GM23338 (cell line): ENCODE data around the gene GLG1.

Experiments
- CREB1 ChIP-seq: fragments of 250-450 bp; sonication (Bioruptor Pico); IDR thresholded peaks from 2 replicates; pipeline ENCODE4 v1.5.0; 2020; ENCODE audit warnings: low read depth, mild to moderate bottlenecking, moderate library complexity
- CTCF ChIP-seq, 2 experiments: fragments of 200-600 bp in 1 of 2; sonication (generic) in 1 of 2; conservative IDR thresholded peaks; 2 replicates each; pipeline versions ENCODE4 v1.5.1 to v1.6.1; 2016 to 2017; ENCODE audit warnings: antibody characterized with exemption in 2 of 2, low read depth in 2 of 2, mild to moderate bottlenecking in 2 of 2, moderate library complexity in 1 of 2
- ETS1 ChIP-seq: IDR thresholded peaks from 2 replicates; pipeline ENCODE4 v1.6.1; 2016; ENCODE audit warnings: antibody characterized with exemption
- EZH2 ChIP-seq: fragments of 200-600 bp; sonication (generic); IDR thresholded peaks from one replicate; pipeline ENCODE4 v1.8.0; 2017; ENCODE audit warnings: antibody characterized with exemption, mild to moderate bottlenecking, low read depth; ENCODE audit not compliant: unreplicated experiment
- EZH2phosphoT487 ChIP-seq: fragments of 200-600 bp; sonication (generic); IDR thresholded peaks from one replicate; pipeline ENCODE4 v1.8.1; 2018; ENCODE audit warnings: antibody characterized with exemption; ENCODE audit not compliant: unreplicated experiment
- NANOG ChIP-seq: IDR thresholded peaks from 2 replicates; pipeline ENCODE4 v1.6.1; 2016; ENCODE audit warnings: antibody characterized with exemption, borderline replicate concordance
- POLR2AphosphoS5 ChIP-seq: IDR thresholded peaks from 2 replicates; pipeline ENCODE4 v1.6.1; 2016; ENCODE audit warnings: antibody characterized with exemption, low read depth
- TF ChIP-seq, protein P1 (sequence below): IDR thresholded peaks from one replicate; pipeline ENCODE4 v1.6.1; 2018; ENCODE audit warnings: antibody characterized with exemption; ENCODE audit not compliant: unreplicated experiment

GRCh38 chr16:74556375-74556922, 50.5 kb downstream of the GLG1 start:
- no peak for TF ChIP-seq CTCF (conservative IDR thresholded peaks at IDR 0.05; ENCODE audit: low read depth in 2 of 2)
- no peak for TF ChIP-seq EZH2
- TF ChIP-seq EZH2phosphoT487 = no peak
- no peak for TF ChIP-seq POLR2AphosphoS5
- TF ChIP-seq, protein P1, sequence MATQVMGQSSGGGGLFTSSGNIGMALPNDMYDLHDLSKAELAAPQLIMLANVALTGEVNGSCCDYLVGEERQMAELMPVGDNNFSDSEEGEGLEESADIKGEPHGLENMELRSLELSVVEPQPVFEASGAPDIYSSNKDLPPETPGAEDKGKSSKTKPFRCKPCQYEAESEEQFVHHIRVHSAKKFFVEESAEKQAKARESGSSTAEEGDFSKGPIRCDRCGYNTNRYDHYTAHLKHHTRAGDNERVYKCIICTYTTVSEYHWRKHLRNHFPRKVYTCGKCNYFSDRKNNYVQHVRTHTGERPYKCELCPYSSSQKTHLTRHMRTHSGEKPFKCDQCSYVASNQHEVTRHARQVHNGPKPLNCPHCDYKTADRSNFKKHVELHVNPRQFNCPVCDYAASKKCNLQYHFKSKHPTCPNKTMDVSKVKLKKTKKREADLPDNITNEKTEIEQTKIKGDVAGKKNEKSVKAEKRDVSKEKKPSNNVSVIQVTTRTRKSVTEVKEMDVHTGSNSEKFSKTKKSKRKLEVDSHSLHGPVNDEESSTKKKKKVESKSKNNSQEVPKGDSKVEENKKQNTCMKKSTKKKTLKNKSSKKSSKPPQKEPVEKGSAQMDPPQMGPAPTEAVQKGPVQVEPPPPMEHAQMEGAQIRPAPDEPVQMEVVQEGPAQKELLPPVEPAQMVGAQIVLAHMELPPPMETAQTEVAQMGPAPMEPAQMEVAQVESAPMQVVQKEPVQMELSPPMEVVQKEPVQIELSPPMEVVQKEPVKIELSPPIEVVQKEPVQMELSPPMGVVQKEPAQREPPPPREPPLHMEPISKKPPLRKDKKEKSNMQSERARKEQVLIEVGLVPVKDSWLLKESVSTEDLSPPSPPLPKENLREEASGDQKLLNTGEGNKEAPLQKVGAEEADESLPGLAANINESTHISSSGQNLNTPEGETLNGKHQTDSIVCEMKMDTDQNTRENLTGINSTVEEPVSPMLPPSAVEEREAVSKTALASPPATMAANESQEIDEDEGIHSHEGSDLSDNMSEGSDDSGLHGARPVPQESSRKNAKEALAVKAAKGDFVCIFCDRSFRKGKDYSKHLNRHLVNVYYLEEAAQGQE = no peak
- no peak for TF ChIP-seq ETS1
- no peak for TF ChIP-seq CREB1 (CRISPR knock-in tag)
- no peak for TF ChIP-seq NANOG
